Calu3 (cell line): ENCODE measurements around the gene CDC42EP1. TPM values are rescaled to one million over a fixed set of nuclear protein-coding genes. Genes with fewer than 3 reads are reported as not detected.
"Not testable (repeated sequence)": the region's sequence is repeated elsewhere in the genome, so short reads cannot be mapped to it uniquely, and the experiment has no call there.

Experiments used
- BruUV-seq: library from RNA; stranded (reverse); fragments of 400-500 nt; replicated peaks from 2 replicates; lab custom pipeline; 2021; lab: Mats Ljungman, UMichigan
- CTCF ChIA-PET: fragments of 300-600 bp; sonication (Branson Sonifier 250); formaldehyde crosslinking; loops from one replicate; lab custom pipeline; 2022; ENCODE audit warnings: antibody characterized with exemption; lab: Charles Lee
- DNase-seq: peaks from one replicate; pipeline ENCODE4 v3.0.0; 2022
- H3K27ac Mint-ChIP-seq: one replicate; pipeline ENCODE4 v1.8.0; 2022; ENCODE audit warnings: mixed read lengths; ENCODE audit not compliant: unreplicated experiment
- H3K27me3 Mint-ChIP-seq: one replicate; pipeline ENCODE4 v1.8.0; 2022; ENCODE audit warnings: mixed read lengths; ENCODE audit not compliant: unreplicated experiment
- H3K36me3 Mint-ChIP-seq: one replicate; pipeline ENCODE4 v1.8.0; 2022; ENCODE audit warnings: mild to moderate bottlenecking, moderate library complexity, mixed read lengths; ENCODE audit not compliant: insufficient read depth, unreplicated experiment
- H3K4me1 Mint-ChIP-seq: one replicate; pipeline ENCODE4 v1.8.0; 2022; ENCODE audit warnings: mild to moderate bottlenecking, low read depth, mixed read lengths; ENCODE audit not compliant: unreplicated experiment
- H3K4me3 Mint-ChIP-seq: one replicate; pipeline ENCODE4 v1.8.0; 2022; ENCODE audit warnings: mild to moderate bottlenecking, low read depth, moderate library complexity, mixed read lengths; ENCODE audit not compliant: unreplicated experiment
- H3K9me3 Mint-ChIP-seq: one replicate; pipeline ENCODE4 v1.8.0; 2022; ENCODE audit warnings: low read depth, mixed read lengths; ENCODE audit not compliant: unreplicated experiment
- CTCF ChIP-seq: fragments of 200-600 bp; IDR thresholded peaks from one replicate; pipeline ENCODE4 v1.8.0; 2022; ENCODE audit warnings: antibody characterized with exemption; ENCODE audit not compliant: unreplicated experiment
- intact Hi-C: fragments of 100-400 bp; cut with micrococcal nuclease; formaldehyde crosslinking; loops from one replicate; pipeline ENCODE4 v1.10.0; 2022; ENCODE audit not compliant: unreplicated experiment
- total RNA-seq: library from RNA; stranded (reverse); gene quantifications from 2 replicates; pipeline ENCODE4 v1.2.3, GENCODE V29; 2022

CDC42EP1 gene
- total RNA-seq, 1 experiment from 2014 or later: 162 TPM

- H3K27me3 Mint-ChIP-seq: no peaks in the 10 kb centered on the region
- BruUV-seq: no TSS peak
Measured at GRCh38 chr22:37525073-37525745, 35.1 kb upstream of the CDC42EP1 start.

GRCh38 chr22:37525746-37526350 is 34.4 kb upstream of the CDC42EP1 start:
- Mint-ChIP-seq H3K27ac (peak overlapping the region; percentile 27), H3K9me3 (no peaks in the 10 kb centered on the region), H3K4me1 (peaks cover 34% of the 10 kb centered on the region), H3K36me3 (peaks cover 5% of the 10 kb centered on the region), H3K4me3 (no peak overlapping the region), H3K27me3 (no peaks in the 10 kb centered on the region)
- CTCF ChIA-PET: interaction anchor here (0.6 to 1.1 kb wide), 3 partner anchors 13 to 67 kb away, joined by 3 to 6 read pairs (median 3); no protein-coding TSS in a partner anchor
- intact Hi-C loops: no loop called here
- no TSS peak for BruUV-seq
- no peak for DNase-seq
- TF ChIP-seq CTCF: no peak

More at GRCh38 chr22:37525073-37525745, 35.1 kb upstream of the CDC42EP1 start:
- Mint-ChIP-seq H3K36me3 (peaks cover 8% of the 10 kb centered on the region), H3K27ac (peak overlapping the region; percentile 27), H3K4me3 (no peak overlapping the region), H3K9me3 (no peaks in the 10 kb centered on the region), H3K4me1 (peaks cover 38% of the 10 kb centered on the region)
- CTCF ChIA-PET: interaction anchor here (0.6 to 1.1 kb wide), 4 partner anchors 13 to 67 kb away, joined by 3 to 6 read pairs (median 4); no protein-coding TSS in a partner anchor
- intact Hi-C loops: no loop called here
- DNase-seq: peak; percentile 75
- no peak for TF ChIP-seq CTCF

GRCh38 chr22:37526376-37526775 is 33.9 kb upstream of the CDC42EP1 start:
- DNase-seq: no peak
- peaks cover 29% of the 10 kb centered on the region for H3K4me1 Mint-ChIP-seq
- CTCF ChIA-PET: no interaction called here
- no peak overlapping the region for H3K27ac Mint-ChIP-seq
- intact Hi-C loops: no loop called here
- H3K9me3 Mint-ChIP-seq: no peaks in the 10 kb centered on the region
- no peak overlapping the region for H3K4me3 Mint-ChIP-seq
- no peaks in the 10 kb centered on the region for H3K27me3 Mint-ChIP-seq
- no peak for TF ChIP-seq CTCF
- no TSS peak for BruUV-seq
- H3K36me3 Mint-ChIP-seq: no peaks in the 10 kb centered on the region

GRCh38 chr22:37527081-37527752 is 33.1 kb upstream of the CDC42EP1 start:
- H3K4me1 Mint-ChIP-seq: peaks cover 24% of the 10 kb centered on the region
- H3K27me3 Mint-ChIP-seq, H3K27ac Mint-ChIP-seq, BruUV-seq, DNase-seq, H3K4me3 Mint-ChIP-seq, H3K36me3 Mint-ChIP-seq, intact Hi-C loops, H3K9me3 Mint-ChIP-seq: not testable (repeated sequence)
- CTCF ChIA-PET: interaction anchor here (0.6 to 0.9 kb wide), 2 partner anchors 35 to 78 kb away, joined by 3 to 4 read pairs; no protein-coding TSS in a partner anchor

- H3K9me3 Mint-ChIP-seq, DNase-seq, BruUV-seq, H3K4me3 Mint-ChIP-seq, H3K27ac Mint-ChIP-seq, H3K27me3 Mint-ChIP-seq, H3K36me3 Mint-ChIP-seq, intact Hi-C loops: not testable (repeated sequence)
- CTCF ChIA-PET: interaction anchor here (0.9 to 1.0 kb wide), 3 partner anchors 14 to 34 kb away, joined by 3 to 4 read pairs (median 4); no protein-coding TSS in a partner anchor
- peaks cover 26% of the 10 kb centered on the region for H3K4me1 Mint-ChIP-seq
Measured at GRCh38 chr22:37527952-37528351, 32.3 kb upstream of the CDC42EP1 start.
